Measurements from ENCODE around the gene CHPF.

CHPF gene

DNA sequence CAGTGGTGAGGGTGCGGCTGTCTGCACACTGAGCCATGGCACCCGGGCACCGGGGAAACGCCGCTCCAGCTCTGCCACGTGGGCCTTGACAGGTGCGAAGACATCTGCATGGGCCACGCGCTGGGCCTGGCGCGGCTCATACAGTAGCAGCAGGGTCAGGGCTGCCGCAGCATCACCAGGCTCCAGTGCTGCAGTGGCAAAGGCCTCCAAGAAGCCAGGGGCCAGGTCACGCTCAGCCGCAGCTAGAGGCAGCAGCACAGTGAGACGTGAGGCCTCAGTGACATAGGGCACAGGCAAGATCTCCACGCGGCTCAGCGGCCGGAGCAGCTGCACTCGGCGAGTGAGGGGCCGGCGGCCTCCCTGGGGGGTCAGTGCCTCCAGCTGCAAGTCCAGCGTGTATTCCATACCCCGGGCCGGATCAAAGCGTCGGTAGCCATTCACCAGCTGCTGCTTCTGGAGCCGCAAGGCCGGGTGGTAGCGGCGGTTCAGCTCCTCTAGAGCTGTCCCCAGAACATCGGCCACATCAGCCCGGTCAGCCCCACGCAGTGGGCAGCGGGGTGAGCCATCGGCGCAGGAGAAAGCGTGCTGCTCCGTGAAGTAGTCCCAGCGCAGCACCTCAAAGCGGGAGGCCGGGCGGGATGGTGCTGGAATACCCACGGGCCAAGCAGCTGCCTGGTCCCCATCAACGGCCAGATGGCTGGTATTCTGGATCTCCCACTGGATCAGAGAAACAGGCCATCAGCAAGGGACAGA, 3.5 kb downstream of the CHPF start:
- no peaks in the 10 kb centered on the region for H3K27me3 ChIP-seq (replicated peaks; ENCODE audit: control insufficient read depth, insufficient read depth, low read length)
- H3K4me3 ChIP-seq (replicated peaks; ENCODE audit: low read depth, low read length): no peak overlapping the region
- TF ChIP-seq, protein P1, sequence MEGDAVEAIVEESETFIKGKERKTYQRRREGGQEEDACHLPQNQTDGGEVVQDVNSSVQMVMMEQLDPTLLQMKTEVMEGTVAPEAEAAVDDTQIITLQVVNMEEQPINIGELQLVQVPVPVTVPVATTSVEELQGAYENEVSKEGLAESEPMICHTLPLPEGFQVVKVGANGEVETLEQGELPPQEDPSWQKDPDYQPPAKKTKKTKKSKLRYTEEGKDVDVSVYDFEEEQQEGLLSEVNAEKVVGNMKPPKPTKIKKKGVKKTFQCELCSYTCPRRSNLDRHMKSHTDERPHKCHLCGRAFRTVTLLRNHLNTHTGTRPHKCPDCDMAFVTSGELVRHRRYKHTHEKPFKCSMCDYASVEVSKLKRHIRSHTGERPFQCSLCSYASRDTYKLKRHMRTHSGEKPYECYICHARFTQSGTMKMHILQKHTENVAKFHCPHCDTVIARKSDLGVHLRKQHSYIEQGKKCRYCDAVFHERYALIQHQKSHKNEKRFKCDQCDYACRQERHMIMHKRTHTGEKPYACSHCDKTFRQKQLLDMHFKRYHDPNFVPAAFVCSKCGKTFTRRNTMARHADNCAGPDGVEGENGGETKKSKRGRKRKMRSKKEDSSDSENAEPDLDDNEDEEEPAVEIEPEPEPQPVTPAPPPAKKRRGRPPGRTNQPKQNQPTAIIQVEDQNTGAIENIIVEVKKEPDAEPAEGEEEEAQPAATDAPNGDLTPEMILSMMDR (IDR thresholded peaks at IDR 0.05; ENCODE audit: insufficient read depth, low read length, poor library complexity, severe bottlenecking): no peak
- H3K36me3 ChIP-seq (ENCODE audit: control insufficient read depth, insufficient read depth, low read length): peaks cover 25% of the 10 kb centered on the region
- no peak for DNase-seq (ENCODE audit: extremely low read depth, insufficient read length)

DNA sequence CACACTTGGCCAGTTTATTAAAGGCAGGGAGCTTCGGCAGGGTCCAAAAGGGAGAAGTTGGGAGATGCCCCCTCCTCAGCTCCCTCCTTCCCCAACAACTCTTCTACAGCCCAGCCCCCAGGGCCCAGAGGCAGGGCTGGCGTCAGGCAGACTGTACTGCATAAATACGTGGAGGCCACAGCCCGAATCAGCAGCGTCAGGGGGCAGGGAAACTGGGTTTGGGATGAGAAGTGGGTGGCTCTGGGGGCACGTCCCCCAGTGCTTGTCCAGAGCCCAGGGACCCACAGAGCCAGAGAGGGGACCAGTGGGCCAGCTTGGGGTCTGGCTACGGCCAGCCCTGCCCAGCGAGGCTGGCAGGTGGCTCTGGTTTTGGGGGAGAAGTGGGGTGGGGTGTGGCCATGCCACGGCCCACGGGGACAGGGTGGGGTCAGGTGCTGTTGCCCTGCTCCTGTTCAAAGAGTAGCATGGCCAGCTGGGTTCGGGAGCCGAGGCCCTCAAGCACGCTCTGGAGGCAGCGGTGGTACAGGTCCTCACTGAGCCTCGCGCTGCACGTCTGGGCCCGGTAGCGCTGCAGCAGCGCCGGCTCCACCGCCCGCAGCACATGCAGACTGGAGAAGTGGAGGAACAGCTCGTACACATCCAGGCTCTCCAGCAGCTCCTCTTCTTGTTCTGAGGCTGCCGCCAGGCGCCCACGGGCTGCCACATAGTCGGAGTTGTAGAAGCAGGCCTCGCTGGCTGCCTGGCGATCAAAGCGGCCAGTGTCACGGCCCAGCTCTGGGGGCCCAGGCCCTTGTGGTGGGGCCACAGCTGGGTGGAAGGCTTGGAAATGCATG, 4.4 kb downstream of the CHPF start:
- no peaks in the 10 kb centered on the region for H3K27me3 ChIP-seq (replicated peaks; ENCODE audit: control insufficient read depth, insufficient read depth, low read length)
- no peak for DNase-seq (ENCODE audit: extremely low read depth, insufficient read length)
- TF ChIP-seq, protein P1 (IDR thresholded peaks at IDR 0.05; ENCODE audit: insufficient read depth, low read length, poor library complexity, severe bottlenecking): no peak

DNA sequence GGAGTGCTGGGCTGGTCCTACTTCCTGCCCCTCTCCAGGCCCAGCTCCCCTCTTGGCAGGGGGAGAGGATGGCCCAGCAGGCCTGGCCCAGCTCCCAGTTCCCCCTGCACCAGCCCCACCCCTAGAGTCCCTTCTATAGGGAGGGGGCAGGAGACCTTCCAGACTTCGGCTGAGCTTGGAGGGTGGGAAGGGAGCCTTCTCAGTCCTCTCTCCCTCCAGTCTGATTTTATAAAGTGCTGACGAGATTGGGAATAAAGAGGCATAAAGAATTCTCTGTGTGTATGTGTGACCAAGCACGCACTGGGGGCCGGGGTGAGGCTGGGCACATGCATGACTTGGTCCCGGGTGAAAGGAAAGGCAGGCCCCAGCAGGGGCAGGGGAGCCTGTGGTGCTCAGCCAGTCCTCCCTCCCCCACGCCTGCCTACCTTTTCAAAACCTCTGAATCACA, 5.1 kb downstream of the CHPF start:
- Histone ChIP-seq H3K27me3 (replicated peaks; ENCODE audit: control insufficient read depth, insufficient read depth, low read length) (no peaks in the 10 kb centered on the region; the same call in 1 of the 2 replicates), H3K36me3 (ENCODE audit: control insufficient read depth, insufficient read depth, low read length) (peaks cover 25% of the 10 kb centered on the region), H3K4me3 (replicated peaks; ENCODE audit: low read depth, low read length) (no peak overlapping the region)
- DNase-seq (ENCODE audit: extremely low read depth, insufficient read length): no peak
- TF ChIP-seq, protein P1 (IDR thresholded peaks at IDR 0.05; ENCODE audit: insufficient read depth, low read length, poor library complexity, severe bottlenecking): no peak

More for the DNA sequence above, 4.4 kb downstream of the CHPF start:
- Histone ChIP-seq H3K36me3 (ENCODE audit: control insufficient read depth, insufficient read depth, low read length) (peaks cover 25% of the 10 kb centered on the region), H3K4me3 (replicated peaks; ENCODE audit: low read depth, low read length) (no peak overlapping the region)

DNA sequence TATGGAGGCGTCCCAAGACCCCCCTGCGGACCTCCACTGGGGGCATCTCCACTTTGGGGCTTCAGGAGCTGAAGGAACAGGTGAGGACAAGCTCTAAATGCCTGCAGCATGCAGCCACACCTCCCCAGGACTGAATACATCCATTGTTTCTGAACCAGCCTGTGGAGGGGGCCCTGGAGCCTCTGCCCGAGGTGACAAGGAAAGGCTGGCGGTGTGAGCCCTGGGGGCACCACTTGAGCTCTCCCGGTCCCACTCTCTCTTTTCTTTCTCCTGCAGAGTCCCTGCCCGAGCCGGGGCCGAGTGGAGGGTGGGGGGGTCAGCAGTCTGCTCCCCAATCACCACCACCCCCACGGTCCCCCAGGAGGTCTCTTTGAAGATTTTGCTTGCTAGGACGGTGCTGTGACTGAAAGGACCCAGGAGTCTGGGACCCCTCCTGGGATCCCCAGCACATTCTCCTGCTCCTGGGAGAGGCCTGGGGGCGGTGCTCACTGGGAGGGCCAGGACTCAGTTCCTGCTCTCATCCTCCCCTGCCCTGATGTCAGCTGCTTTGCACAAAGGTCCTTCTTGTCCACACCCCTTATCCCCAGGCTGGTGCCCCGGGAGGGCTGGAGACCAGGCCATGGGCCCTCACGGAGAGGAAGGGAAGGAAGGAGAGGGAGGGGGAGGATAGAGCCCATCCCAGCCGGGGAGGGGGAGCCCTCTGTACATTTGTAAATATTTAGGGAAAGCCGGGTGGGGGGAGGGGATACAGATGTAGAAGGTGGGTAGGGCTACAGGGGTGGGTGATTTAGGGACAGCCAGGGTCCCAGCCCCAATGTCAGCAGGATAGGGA, 5.7 kb downstream of the CHPF start:
- no peak overlapping the region for H3K4me3 ChIP-seq (replicated peaks; ENCODE audit: low read depth, low read length)
- DNase-seq (ENCODE audit: extremely low read depth, insufficient read length): no peak
- peaks cover 25% of the 10 kb centered on the region for H3K36me3 ChIP-seq (ENCODE audit: control insufficient read depth, insufficient read depth, low read length)
- TF ChIP-seq, protein P1 (IDR thresholded peaks at IDR 0.05; ENCODE audit: insufficient read depth, low read length, poor library complexity, severe bottlenecking): no peak
- H3K27me3 ChIP-seq (replicated peaks; ENCODE audit: control insufficient read depth, insufficient read depth, low read length): no peaks in the 10 kb centered on the region; the same call in 1 of the 2 replicates

DNA sequence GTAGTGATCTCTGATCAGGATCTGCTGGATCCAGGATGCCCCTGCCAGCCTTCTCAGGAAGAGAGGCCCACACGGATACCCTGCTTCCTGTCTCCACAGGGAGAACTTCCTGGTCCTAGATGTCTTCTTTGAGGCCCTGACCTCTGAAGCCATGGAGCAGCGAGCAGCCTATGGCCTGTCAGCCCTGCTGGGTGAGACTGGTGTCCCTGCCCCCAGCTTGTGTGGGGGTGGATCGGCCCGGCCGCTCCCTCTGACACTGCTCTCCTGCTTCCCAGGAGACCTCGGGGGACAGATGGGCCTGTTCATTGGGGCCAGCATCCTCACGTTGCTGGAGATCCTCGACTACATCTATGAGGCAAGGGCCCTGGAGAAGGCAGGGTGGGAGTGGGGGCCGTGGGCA, 6.6 kb downstream of the CHPF start:
- H3K4me3 ChIP-seq (replicated peaks; ENCODE audit: low read depth, low read length): no peak overlapping the region
- no peak for DNase-seq (ENCODE audit: extremely low read depth, insufficient read length)
- no peaks in the 10 kb centered on the region; the same call in none of the 2 replicates for H3K27me3 ChIP-seq (replicated peaks; ENCODE audit: control insufficient read depth, insufficient read depth, low read length)
- peaks cover 25% of the 10 kb centered on the region for H3K36me3 ChIP-seq (ENCODE audit: control insufficient read depth, insufficient read depth, low read length)
- TF ChIP-seq, protein P1 (IDR thresholded peaks at IDR 0.05; ENCODE audit: insufficient read depth, low read length, poor library complexity, severe bottlenecking): no peak
